GM12892 (cell line): ENCODE results near the gene ABCB6.
A peak's percentile ranks its signal among the peaks of the same experiment; 100 is the strongest.

Experiments used
- POLR2A ChIP-seq: IDR thresholded peaks from 2 replicates; pipeline ENCODE4 v1.6.1; 2011; ENCODE audit warnings: low read depth, low read length, control low read depth
- POLR2AphosphoS5 ChIP-seq: IDR thresholded peaks from 2 replicates; pipeline ENCODE4 v1.6.1; 2011; ENCODE audit warnings: low read depth, low read length, control low read depth

GRCh38 chr2:219210196-219210885 is 8.4 kb downstream of the ABCB6 start:
- TF ChIP-seq POLR2AphosphoS5 = 0 out of 2 replicates have a peak, but pooled peaks have one; percentile 14
- no peak for TF ChIP-seq POLR2A
